Measurements from ENCODE around the gene ECE2.

ECE2 gene

DNA sequence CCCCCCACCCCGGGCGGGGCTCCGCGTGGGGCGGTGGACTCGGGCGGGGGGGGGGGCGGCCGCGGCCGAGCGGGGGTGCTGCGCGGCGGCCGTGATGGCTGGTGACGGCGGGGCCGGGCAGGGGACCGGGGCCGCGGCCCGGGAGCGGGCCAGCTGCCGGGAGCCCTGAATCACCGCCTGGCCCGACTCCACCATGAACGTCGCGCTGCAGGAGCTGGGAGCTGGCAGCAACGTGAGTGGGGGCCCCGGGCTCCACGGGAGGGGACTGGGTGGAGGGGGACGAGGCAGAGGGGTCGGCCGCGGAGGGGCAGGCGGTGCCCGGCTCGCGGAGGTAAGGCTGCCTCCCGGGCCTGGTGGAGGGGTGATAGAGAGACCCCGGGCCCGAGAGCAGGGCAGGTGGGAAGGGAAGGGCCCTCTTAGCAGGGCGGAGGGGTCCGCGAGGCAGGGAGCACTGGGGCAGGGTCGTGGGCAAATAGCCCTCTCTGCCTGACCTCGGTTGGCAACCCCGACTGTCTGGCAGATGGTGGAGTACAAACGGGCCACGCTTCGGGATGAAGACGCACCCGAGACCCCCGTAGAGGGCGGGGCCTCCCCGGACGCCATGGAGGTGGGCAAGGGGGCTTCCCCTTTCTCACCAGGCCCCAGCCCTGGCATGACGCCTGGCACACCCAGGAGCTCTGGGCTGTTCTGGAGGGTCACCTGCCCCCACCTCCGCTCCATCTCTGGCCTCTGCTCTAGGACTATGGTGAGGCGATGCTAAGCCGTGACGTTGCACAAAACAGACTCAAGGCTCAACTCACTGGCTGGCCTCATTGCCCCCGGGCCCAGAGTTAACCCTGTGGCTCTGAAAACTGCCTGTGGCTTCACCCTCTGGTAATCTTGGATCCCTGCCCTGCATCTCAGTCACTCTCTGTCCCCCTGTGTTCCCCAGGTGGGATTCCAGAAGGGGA lies at the start of gene ECE2:
Gene ECE2 (plus strand): TSS at position 62 of the 950 bp plus-strand sequence. CDS start 132 bp downstream, at position 194.
- DNase-seq: no peak

DNA sequence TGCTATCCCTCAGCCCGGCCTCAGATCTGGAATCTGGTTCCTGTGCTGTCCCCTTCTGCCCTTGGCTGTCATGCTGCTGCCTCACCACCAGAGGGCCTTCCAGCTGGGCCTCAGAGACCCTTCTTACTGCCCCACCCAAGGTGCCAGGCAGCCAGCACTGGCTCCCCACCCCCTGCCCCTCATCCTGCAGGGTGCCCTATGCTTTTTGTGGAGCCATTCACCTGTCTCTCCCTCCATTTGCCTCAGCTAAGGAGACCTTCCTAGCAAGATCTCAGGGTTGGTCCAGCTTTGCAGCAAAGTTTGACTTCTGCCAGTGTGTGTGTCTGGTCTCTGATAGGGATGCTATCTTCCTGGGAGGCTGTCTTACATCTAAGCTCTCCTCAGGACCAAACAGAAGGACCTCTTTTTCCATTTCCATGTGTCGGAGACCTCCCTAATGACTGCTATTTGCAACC lies 48.3 kb upstream of the ECE2 start:
- DNase-seq: peak; percentile 65

DNA sequence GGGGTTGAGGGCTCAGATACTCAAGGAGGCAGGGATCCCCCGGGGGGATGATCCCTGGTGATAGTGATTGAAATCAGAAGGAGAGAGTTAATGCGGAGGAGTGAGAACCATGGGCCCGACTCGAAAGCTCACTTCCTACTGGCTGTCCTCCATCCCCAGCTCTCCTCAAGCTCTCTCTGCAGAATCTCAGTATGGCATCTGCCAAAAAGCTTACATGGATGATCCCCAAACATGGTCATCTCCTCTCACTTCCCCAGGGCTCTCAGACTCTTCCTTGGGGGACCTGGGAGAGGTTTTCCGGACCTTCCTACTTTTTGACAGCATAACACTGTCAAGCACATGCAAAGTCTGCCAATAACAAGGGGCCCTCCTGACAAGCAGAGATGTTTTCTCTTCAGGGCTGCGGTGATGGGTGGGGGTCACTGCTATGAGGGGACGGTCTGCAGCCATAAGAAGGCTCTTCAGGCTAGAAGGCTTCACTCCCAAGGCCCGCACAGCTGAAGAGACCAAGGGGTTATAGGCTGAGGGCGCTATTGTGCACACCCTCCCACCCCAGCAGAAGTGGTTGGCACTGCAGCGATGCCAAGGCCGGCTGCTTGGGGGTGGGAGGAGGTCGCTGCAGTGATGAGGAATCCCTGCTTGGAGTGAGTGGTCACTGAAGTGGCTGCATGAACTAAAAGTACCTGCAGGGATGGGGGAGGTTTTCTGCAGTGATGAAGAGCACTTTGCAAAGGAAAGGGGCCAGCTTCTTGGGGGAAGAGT lies 47.3 kb upstream of the ECE2 start:
- DNase-seq: no peak

DNA sequence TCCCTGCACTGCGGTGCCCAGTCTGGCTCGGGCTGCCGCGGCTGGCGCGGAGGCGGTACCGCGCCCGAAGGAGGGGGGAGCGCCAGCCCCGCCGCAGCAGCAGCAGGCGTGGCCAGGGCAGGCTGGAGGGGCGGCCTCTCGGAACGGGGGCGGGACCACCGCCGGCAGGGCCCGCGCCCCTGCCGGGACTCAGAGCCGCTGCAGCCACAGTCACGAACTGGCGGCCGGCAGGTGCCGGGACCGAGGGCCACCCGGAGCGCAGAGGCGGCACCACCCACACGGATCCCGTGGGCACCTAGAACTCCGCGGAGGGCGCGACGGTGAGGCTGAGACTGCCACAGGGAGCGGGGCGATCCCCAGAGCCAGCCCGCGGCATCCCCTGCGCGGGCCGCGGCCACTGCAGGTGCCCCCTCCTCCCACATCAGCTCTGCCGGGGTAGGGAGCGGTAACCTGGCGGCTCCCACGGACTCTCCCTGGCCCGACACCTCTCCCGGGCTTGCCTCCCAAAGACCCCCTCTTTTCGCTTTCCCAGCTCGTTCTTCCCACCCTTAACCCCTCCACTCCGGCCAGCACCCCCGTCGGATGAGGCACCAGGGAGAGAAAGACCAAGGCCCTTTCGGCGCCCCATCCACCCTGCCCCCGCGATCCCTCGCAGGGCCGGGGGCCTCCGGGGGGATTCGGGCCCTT lies 46.3 kb upstream of the ECE2 start, which contains the start of gene VWA5B2:
Gene VWA5B2 (plus strand): TSS at position 192 of the 687 bp plus-strand sequence. CDS start 944 bp downstream, outside the sequence.
- DNase-seq: peak; percentile 80

DNA sequence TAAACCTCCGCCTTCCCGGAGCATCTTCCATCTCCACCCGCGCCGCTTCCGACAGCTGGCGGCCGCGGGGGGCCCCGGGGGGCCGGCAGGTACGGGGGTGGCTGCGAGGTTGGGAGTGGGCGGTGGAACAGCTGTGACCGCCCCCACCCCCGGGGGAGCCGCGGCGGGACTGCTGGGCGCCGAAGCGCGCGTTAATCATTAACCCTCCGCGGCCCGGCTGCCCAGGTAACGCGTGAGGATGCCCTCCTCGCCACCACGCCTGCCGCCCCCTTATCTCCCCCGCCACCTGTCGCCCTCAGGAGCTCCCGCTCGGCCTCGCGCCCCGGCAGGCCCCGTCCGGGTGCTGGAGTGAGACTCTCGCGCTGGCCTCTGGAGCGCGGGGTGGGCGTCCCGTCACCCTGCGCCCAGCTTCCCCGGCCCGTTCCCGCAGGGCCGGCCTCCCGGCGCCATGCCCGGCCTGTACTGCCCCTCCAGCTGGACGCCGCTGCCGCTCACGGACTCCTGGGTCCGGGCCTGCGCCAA lies 45.7 kb upstream of the ECE2 start:
- no peak for DNase-seq

DNA sequence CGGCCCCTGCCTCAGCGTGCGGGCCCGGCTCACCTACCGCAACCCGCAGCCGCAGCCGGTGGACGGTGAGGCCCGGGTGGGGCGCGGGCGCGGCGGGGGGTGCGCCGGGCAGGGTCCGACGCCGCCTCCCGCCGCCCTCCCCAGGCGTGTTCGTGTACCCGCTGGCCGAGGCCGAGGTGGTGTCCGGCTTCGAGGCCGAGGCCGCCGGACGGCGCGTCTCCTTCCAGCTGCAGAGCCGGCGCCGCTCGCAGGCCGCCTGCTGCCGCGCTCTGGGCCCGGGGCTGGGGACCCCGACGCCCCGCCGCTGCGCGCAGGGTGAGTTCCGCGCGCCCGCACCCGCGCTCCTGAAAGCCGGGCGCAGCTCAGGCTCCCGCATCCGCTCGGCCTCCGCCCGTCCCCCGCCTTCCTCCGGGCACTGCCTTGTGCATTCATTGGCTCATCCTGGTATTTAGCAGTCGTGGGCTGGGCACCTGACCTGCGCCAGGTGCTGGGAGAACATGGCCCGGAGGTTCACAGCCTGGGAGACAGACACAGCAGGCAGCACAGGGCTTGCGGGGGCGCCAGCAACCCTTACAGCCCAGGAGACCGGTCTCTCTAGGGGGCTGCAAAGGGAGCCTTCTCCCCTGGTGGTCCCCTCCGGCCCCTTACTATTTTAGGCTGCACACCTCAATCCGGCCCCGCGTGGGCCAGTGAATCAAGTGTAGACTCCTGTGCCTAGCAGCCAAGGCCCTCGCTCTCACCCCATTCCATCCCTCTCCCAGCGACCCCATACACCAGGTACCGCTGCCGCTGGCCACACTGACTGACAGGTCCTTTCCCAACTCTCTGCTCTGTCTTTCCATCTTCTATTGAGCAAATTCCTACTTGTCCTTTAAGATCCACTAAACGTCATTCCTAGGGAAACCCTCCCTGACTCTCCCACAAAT lies 45.0 kb upstream of the ECE2 start:
- peak; percentile 15 for DNase-seq

DNA sequence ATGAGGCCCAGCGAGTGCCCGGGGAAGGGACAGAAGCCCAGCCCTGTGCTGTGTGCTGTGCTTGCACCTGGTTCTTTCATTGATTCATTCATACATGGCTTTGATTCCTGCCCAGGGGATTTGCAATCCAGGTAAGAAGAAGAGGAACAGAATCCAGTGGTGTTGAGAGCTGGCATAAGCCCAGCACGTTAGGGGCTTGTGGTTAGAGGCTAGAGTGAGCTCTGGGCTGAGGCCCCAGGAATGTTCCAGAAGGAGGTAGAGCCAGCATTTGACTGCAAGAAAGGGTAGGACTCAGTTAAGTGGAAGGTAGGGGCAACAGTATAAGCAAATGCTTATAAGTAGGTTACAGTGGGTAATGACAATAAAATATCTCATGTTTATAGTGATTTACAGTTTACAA lies 44.2 kb upstream of the ECE2 start:
- no peak for DNase-seq

DNA sequence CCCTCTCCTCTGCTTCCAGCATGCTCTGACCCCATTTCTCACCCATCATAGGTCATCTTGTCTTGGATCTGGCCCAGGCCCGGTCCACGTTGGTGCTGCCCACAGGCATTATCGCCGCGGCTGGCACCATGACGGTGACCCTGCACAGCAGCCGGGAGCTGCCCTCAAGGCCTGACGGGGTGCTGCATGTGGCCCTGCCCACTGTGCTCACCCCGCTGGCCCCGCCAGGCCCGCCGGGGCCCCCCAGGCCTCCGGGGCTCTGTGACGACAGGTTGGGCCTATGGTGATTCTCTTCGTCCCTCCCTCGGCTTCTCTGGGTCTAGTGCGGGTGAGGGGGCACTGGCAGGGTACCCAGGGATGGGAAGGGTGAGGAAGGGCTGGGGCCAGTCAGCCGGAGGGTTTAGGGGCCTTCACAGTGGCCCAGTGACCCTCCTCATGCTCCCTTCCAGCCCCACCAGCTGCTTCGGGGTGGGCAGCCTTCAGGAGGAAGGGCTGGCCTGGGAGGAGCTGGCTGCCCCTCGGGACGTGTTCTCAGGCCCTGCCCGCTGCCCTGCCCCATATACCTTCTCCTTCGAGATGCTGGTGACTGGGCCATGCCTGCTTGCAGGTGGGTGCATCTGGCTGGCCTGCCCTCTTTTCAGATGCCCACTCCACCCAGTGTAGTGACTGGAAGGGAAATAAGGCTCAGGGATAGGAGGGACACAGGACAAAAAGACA lies 42.5 kb upstream of the ECE2 start:
- no peak for DNase-seq

DNA sequence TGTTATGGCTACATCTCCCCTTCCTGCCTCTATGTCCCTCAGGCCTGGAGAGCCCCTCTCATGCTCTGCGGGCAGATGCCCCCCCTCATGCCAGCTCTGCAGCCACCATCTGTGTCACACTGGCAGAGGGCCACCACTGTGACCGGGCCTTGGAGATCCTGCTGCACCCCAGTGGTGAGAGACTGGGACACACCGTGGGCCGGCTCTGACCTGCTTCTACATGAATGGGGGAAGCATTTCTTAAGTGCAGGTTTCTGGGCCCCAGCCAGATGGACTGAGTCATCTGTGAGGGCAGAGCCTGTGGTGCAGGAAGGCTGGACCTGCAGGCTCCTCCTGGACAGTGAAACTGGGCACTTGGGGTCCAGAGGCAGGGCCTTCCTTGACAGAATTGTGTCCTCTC lies 41.6 kb upstream of the ECE2 start:
- no peak for DNase-seq

DNA sequence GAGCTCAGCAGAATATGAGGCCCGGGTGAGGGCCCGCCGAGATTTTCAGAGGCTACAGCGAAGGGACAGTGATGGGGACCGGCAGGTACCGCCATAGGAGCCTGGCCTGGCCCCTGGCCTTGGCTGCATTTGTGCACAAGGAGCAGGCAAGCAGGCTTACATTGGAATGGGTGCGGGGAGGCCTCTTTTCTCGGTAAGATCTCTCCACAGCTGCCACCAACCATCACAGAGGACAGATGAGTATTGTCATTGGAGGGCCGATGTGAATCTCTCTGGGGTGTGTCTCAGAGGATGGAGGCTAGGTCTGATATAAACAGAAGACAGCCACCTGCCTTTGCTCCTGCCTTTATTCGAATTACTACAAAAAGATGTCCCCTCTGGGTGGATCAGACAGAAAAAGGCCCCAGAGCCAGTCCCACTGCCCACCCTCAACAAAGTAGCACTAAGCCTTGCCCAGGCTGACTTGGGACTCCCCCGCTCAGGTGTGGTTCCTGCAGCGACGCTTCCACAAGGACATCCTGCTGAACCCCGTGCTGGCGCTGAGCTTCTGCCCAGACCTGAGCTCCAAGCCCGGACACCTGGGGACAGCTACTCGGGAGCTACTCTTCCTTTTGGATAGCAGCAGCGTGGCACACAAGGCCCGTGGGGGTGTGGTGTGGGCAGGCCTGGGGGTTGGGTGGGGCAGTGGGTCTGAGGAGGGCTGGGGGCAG lies 41.0 kb upstream of the ECE2 start:
- DNase-seq: no peak

DNA sequence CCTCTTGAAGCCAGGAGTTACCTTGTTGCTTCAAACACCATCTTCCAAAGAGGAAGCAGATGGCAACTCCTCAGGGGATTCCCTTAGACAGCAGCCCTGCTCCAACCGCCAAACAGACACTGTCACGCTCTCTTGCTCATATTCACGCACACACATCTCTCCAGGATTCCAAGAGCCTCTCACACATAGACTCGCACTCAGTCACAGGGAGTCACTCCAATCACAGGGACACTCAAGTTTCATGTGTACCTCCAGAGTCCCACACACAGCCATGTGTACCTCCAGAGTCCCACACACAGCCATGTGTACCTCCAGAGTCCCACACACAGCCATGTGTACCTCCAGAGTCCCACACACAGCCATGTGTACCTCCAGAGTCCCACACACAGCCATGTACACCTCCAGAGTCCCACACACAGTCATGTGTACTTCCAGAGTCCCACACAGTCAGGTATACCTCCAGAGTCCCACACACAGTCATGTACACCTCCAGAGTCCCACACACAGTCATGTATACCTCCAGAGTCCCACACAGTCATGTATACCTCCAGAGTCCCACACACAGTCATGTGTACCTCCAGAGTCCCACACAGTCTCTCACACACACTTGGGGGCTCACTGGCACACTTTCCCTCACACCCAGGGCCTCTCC lies 40.3 kb upstream of the ECE2 start:
- no peak for DNase-seq

DNA sequence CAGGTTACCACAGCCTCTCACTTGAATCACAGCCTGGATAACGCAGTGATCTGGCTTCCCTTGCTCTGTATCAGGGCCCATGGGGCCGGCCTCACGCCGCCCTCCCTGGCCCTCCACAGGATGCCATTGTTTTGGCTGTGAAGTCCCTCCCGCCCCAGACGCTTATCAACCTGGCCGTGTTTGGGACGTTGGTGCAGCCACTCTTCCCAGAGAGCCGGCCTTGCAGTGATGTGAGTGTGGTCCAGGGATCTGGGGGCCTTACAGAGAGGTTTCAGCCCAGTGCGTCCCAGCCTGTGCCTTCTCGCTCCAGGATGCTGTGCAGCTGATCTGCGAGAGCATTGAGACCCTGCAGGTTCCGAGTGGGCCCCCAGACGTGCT lies 39.8 kb upstream of the ECE2 start:
- no peak for DNase-seq

DNA sequence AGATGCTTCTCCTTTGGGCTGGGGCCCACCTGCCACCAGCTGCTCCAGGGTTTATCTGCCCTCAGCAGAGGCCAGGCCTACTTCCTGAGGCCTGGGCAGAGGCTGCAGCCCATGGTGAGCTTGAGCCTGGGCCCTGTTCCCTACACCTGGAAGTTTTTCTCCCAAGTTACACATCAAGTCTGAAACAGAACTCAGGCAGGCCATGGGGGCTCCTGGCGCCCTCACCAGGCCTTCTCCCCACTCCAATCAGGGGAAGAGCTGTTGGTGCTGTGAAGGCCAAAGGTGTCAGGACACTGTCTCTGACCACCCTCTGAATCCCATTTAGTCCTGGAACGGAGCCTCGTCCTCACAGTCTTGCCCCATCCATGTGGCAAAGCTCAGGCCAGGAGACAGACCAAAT lies 39.2 kb upstream of the ECE2 start:
- no peak for DNase-seq

DNA sequence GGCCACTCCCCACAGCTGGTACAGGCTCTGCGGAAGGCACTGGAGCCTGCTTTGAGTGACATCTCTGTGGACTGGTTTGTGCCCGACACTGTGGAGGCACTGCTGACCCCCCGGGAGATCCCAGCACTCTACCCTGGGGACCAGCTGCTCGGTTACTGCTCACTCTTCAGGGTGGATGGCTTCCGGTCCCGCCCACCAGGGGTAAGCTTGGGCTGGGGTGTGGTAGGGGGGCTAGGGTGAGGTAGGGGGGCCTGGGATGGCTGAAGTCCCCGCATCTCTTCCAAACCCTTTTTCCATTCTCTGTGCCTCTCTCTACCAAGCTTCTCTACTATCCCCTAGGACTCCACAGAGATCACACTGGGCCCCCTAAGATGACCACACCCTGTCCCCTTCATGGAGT lies 38.6 kb upstream of the ECE2 start:
- DNase-seq: no peak

DNA sequence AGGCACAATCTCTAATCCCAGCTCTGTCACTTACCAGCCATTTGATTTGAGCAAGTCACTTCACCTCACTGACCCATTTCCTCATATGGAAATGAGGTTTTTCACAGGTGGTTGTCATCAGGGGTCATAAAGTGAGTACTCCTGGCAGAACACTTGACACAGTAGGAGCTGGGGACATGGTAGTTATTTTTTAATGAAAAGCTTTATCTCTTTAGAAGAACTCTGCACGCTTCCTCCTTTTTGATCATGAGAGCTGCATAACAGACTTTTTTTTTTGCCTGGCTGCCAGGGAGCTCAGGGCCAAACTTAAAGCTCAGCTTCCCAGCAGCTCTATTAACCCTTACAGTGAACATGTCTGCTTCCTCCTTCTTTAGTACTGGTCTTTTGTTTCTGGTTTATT lies 38.0 kb upstream of the ECE2 start:
- DNase-seq: no peak

DNA sequence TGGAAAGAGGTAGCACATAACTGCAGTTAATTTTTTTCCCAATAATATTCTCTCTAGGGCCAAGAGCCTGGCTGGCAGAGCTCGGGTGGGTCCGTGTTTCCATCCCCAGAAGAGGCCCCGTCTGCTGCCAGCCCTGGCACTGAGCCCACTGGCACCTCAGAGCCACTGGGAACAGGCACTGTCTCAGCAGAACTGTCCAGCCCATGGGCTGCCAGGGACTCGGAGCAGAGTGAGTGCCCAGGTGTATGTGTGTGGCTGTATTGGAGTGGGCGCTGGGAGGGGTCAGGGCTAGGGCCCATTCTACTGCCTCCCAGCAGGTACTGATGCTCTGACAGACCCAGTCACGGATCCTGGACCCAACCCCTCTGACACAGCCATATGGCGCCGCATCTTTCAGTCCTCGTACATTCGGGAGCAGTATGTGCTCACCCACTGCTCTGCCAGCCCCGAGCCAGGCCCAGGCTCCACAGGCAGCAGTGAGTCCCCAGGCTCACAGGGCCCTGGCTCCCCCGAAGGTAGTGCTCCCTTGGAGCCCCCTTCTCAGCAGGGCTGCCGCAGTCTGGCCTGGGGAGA lies 37.5 kb upstream of the ECE2 start:
- no peak for DNase-seq

DNA sequence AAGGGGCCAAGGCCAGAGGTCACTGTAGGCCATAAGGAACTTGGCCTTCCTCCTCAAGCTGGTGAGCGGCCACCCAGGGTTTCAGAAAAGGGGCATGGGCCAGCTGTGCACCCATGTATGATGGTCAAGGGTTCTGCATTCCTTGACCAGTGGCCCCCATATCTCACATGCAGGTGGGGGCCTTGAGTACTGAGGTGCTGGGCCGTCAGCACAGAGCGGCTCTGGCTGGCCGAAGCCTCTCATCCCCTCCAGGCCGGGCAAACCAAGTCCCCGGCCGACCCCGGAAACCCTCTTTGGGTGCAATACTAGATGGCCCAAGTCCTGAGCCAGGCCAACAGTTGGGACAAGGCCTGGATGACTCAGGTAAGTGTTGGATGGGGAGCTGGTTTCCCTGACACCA lies 36.6 kb upstream of the ECE2 start:
- no peak for DNase-seq

DNA sequence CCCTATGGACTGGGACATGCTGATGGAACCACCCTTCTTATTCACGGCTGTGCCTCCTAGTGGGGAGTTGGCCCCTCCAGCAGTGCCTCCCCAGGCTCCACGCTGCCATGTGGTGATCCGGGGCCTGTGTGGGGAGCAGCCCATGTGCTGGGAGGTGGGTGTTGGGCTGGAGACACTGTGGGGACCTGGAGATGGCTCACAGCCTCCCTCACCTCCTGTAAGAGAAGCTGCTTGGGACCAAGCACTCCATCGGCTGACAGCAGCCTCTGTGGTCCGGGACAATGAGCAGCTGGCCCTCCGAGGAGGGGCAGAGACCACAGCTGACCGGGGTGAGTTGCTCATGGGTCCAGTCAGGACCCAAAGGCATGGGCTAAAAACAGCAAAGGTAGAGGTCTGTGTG lies 36.1 kb upstream of the ECE2 start:
- DNase-seq: no peak

DNA sequence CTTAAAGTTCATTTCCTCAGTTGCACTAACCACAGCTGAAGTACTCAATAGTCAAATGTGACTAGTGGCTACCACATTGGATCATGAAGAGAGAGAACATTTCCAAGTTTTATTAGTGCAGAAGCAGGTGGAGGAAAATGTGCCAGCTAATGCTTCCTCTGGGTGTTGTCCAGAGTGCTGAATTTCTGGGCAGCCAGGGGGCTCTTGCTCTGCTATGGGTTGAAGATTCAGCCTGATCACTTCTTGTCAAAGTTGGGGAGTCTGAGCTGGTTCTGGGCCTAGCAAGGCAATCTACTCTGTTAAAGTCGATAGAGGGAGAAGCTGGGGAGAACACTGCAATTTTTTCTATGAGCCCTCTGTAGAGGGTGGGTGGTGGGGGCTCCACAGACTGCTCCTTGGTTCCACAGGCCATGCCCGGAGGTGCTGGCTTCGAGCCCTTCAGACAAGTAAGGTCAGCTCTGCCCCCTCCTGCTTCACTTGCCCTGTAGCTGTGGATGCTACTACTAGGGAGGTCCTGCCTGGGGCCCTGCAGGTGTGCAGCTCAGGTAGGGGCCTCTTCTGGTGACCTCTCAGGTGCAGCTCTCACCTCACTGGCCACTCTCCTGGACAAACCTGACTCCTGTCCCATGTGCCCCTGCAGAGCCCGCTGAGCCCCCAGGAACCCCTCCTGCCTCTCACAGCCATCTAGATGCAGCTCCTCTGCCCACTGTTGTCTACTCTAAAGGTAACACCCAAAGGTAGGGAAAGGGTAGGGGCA lies 35.3 kb upstream of the ECE2 start:
- peak; percentile 18 for DNase-seq

Data from CD4-positive, alpha-beta T cell treated with Interleukin-6 for 4 hours (primary cell).